ENCODE results near the gene KCND2. TPM values are rescaled to one million over a fixed set of nuclear protein-coding genes. Genes with fewer than 3 reads are reported as not detected.

Gene KCND2
- total and polyA plus RNA-seq, 2 donors from 2014 or later, result 0.19 TPM; not detected in 1

- Histone ChIP-seq H3K4me3 (ENCODE audit: low read length in 3 of 3) (no peak overlapping the region), H3K36me3 (ENCODE audit: control insufficient read depth in 2 of 3, insufficient read depth in 3 of 3, low read length in 3 of 3) (peaks cover 0 to 5% (median 0%) of the 10 kb centered on the region in 3 donors), H3K27ac (ENCODE audit: low read depth in 2 of 2, low read length in 2 of 2) (no peak overlapping the region), H3K27me3 (ENCODE audit: control insufficient read depth, insufficient read depth, low read length) (no peaks in the 10 kb centered on the region), H3K4me1 (ENCODE audit: control insufficient read depth in 2 of 3, insufficient read depth in 2 of 3, low read depth in 1 of 3, low read length in 3 of 3) (peaks cover 0 to 7% (median 7%) of the 10 kb centered on the region in 3 donors), H3K9ac (ENCODE audit: low read length in 3 of 3) (no peak overlapping the region), H3K9me3 (ENCODE audit: control insufficient read depth in 2 of 3, insufficient read depth in 1 of 3, low read length in 3 of 3) (no peaks in the 10 kb centered on the region)
- TF ChIP-seq CTCF (IDR thresholded peaks at IDR 0.05; ENCODE audit: borderline replicate concordance, extremely low read depth, insufficient read depth), result no peak
- FAIRE-seq, result no peak
- intact Hi-C loops (cut with DNase I), result no loop called here
- DNase-seq, result no peak
Observed at GRCh38 chr7:120794106-120794729, 521.2 kb downstream of the KCND2 start.

GRCh38 chr7:120797026-120797645, 524.2 kb downstream of the KCND2 start:
- Histone ChIP-seq H3K27ac (ENCODE audit: low read depth in 2 of 2, low read length in 2 of 2) (no peak overlapping the region), H3K27me3 (ENCODE audit: control insufficient read depth, insufficient read depth, low read length) (no peaks in the 10 kb centered on the region), H3K9ac (ENCODE audit: low read length in 3 of 3) (no peak overlapping the region), H3K36me3 (ENCODE audit: control insufficient read depth in 2 of 3, insufficient read depth in 3 of 3, low read length in 3 of 3) (no peaks in the 10 kb centered on the region), H3K4me1 (ENCODE audit: control insufficient read depth in 2 of 3, insufficient read depth in 2 of 3, low read depth in 1 of 3, low read length in 3 of 3) (peaks cover 0 to 5% (median 3%) of the 10 kb centered on the region in 3 donors), H3K4me3 (ENCODE audit: low read length in 3 of 3) (no peak overlapping the region), H3K9me3 (ENCODE audit: control insufficient read depth in 2 of 3, insufficient read depth in 1 of 3, low read length in 3 of 3) (no peaks in the 10 kb centered on the region)
- no peak for TF ChIP-seq CTCF (IDR thresholded peaks at IDR 0.05; ENCODE audit: borderline replicate concordance, extremely low read depth, insufficient read depth)
- FAIRE-seq (no peak), DNase-seq (no peak)
- intact Hi-C loops (cut with DNase I), result no loop called here

DNA sequence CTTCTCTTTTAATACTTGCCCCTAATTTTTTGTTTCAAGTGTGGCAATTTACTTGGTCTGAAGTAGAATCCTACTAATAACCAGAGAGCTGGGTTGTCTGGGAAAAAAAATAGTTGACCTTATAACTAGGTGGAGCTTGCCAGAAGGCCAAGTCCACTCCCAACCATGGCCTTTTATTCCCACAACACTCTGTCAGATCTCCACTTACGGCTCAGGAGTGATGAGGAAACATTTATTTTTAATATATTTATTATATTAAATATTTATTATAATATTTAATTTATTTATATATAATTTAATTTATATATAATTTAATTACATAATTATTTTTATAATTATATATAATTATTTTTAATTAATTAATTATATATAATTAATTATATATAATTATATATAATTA, 526.2 kb downstream of the KCND2 start:
- H3K4me3 ChIP-seq (ENCODE audit: low read length in 3 of 3), result no peak overlapping the region
- H3K4me1 ChIP-seq (ENCODE audit: control insufficient read depth in 2 of 3, insufficient read depth in 2 of 3, low read depth in 1 of 3, low read length in 3 of 3), result no peaks in the 10 kb centered on the region
- no peaks in the 10 kb centered on the region for H3K9me3 ChIP-seq (ENCODE audit: control insufficient read depth in 2 of 3, insufficient read depth in 1 of 3, low read length in 3 of 3)
- DNase-seq (peak in 1 of 5 donors; percentile 22), FAIRE-seq (no peak)
- no peak overlapping the region for H3K27ac ChIP-seq (ENCODE audit: low read depth in 2 of 2, low read length in 2 of 2)
- H3K36me3 ChIP-seq (ENCODE audit: control insufficient read depth in 2 of 3, insufficient read depth in 3 of 3, low read length in 3 of 3), result no peaks in the 10 kb centered on the region
- TF ChIP-seq CTCF (IDR thresholded peaks at IDR 0.05; ENCODE audit: borderline replicate concordance, extremely low read depth, insufficient read depth), result no peak
- intact Hi-C loops (cut with DNase I), result no loop called here
- H3K9ac ChIP-seq (ENCODE audit: low read length in 3 of 3), result no peak overlapping the region
- no peaks in the 10 kb centered on the region for H3K27me3 ChIP-seq (ENCODE audit: control insufficient read depth, insufficient read depth, low read length)
